Panc1 (cell line): ENCODE results near the gene OR52E1. TPM values are rescaled to one million over a fixed set of nuclear protein-coding genes. Genes with fewer than 3 reads are reported as not detected.

Experiments used
- ATAC-seq: fragments of 200-7000 bp; cut with Tn5 transposase; 2 replicates; pipeline ENCODE4 v1.9.1; 2020; ENCODE audit warnings: mild to moderate bottlenecking, moderate library complexity
- BruUV-seq: library from RNA; stranded (reverse); fragments of 400-500 nt; replicated peaks from 2 replicates; lab custom pipeline; 2021; lab: Mats Ljungman, UMichigan
- CTCF ChIA-PET: fragments of 300-600 bp; sonication (Branson Sonifier 250); formaldehyde crosslinking; loops from one replicate; lab custom pipeline; 2022; ENCODE audit warnings: antibody characterized with exemption; lab: Charles Lee
- POLR2A ChIA-PET: fragments of 300-600 bp; sonication (Branson Sonifier 250); formaldehyde crosslinking; loops from one replicate; lab custom pipeline; 2022; ENCODE audit warnings: antibody characterized with exemption; lab: Charles Lee
- DNase-seq: peaks from one replicate; pipeline ENCODE4 v3.0.0-alpha.2; 2010; ENCODE audit warnings: low read depth, low spot score
- H3K27ac ChIP-seq: 2 replicates; pipeline ENCODE4 v1.5.1; 2011; ENCODE audit warnings: mild to moderate bottlenecking, low read length, inconsistent platforms
- H3K27me3 ChIP-seq: fragments of 200-500 bp; sonication (Bioruptor generic); 2 replicates; pipeline ENCODE4 v1.6.0; 2014; ENCODE audit warnings: low read length, inconsistent platforms; ENCODE audit not compliant: control insufficient read depth, insufficient read depth
- H3K36me3 ChIP-seq: fragments of 200-500 bp; sonication (Bioruptor generic); 2 replicates; pipeline ENCODE4 v1.5.1; 2014; ENCODE audit warnings: inconsistent platforms, mild to moderate bottlenecking, low read length, moderate library complexity; ENCODE audit not compliant: control insufficient read depth, insufficient read depth
- H3K4me1 ChIP-seq: 2 replicates; pipeline ENCODE4 v1.5.1; 2011; ENCODE audit warnings: inconsistent platforms, mild to moderate bottlenecking, low read length, moderate library complexity; ENCODE audit not compliant: control insufficient read depth, insufficient read depth
- H3K4me3 ChIP-seq, 2 experiments: 2 replicates each; pipeline ENCODE4 v1.5.1; 2011 to 2012; ENCODE audit warnings: low read depth in 2 of 2, low read length in 2 of 2, mild to moderate bottlenecking in 2 of 2, inconsistent platforms in 1 of 2, moderate library complexity in 1 of 2
- H3K9me3 ChIP-seq: fragments of 200-500 bp; sonication (Bioruptor generic); 2 replicates; pipeline ENCODE4 v1.5.1; 2014; ENCODE audit warnings: low read depth, mild to moderate bottlenecking, inconsistent platforms, low read length, moderate library complexity; ENCODE audit not compliant: control insufficient read depth, insufficient read depth
- POLR2AphosphoS5 ChIP-seq: IDR thresholded peaks from 2 replicates; pipeline ENCODE4 v1.6.1; 2012; ENCODE audit warnings: mild to moderate bottlenecking, low read depth, low read length, moderate library complexity
- REST ChIP-seq, 2 experiments: IDR thresholded peaks; 2 replicates each; pipeline ENCODE4 v1.6.1; 2011 to 2012; ENCODE audit warnings: low read depth in 2 of 2, control low read depth in 1 of 2, low read length in 1 of 2, mild to moderate bottlenecking in 1 of 2, moderate library complexity in 1 of 2; ENCODE audit not compliant: insufficient read depth in 1 of 2
- SIN3A ChIP-seq: IDR thresholded peaks from 2 replicates; pipeline ENCODE4 v1.6.1; 2012; ENCODE audit warnings: low read depth, mild to moderate bottlenecking, low read length, moderate library complexity, borderline replicate concordance; ENCODE audit not compliant: insufficient read depth
- TCF7L2 ChIP-seq: IDR thresholded peaks from 2 replicates; pipeline ENCODE4 v1.6.1; 2011; ENCODE audit warnings: mild to moderate bottlenecking, low read depth, low read length, inconsistent platforms
- in situ Hi-C: cut with HindIII; loops from 2 replicates; pipeline ENCODE4 v1.10.0; 2016; ENCODE audit warnings: low sequenced_read_pairs, low pct_unique_long_range_greater_than_20kb
- intact Hi-C: fragments of 100-400 bp; cut with micrococcal nuclease; formaldehyde crosslinking; loops from one replicate; pipeline ENCODE4 v1.10.0; 2022; ENCODE audit not compliant: unreplicated experiment
- total RNA-seq: library from RNA; stranded (reverse); gene quantifications from one replicate; pipeline ENCODE4 v1.2.1, GENCODE V29; 2021; ENCODE audit not compliant: unreplicated experiment
- TF ChIP-seq, protein P1 (sequence below): fragments of 450-650 bp; IDR thresholded peaks from 2 replicates; pipeline ENCODE4 v1.5.1; 2017; ENCODE audit warnings: mild to moderate bottlenecking

OR52E1 gene
- total RNA-seq, 1 experiment from 2014 or later, result not detected

DNA sequence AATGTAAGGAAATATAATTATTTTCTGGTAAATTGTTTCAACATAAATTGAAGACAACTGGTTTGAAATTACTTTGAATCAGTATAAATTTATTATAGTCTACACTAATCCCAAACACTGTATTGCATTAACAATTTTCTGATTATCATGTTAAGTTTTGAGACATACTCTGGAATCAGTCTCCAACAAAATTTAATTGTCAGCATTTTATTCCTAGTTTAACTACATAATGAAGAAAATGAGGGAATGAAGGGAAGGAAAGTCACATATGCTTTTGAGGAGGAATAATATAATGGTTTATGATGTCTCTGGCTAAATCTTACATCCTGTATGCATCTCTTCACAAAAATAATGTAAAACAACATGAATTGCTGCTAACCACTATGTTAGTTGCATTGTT lies 14.2 kb downstream of the OR52E1 start:
- no peak for ATAC-seq
- no peaks in the 10 kb centered on the region for H3K9me3 ChIP-seq
- TF ChIP-seq TCF7L2 (no peak), REST (IDR thresholded peaks at IDR 0.05; ENCODE audit: insufficient read depth in 1 of 2, low read depth in 2 of 2, low read length in 1 of 2) (no peak), POLR2AphosphoS5 (no peak), SIN3A (no peak)
- TF ChIP-seq, protein P1, sequence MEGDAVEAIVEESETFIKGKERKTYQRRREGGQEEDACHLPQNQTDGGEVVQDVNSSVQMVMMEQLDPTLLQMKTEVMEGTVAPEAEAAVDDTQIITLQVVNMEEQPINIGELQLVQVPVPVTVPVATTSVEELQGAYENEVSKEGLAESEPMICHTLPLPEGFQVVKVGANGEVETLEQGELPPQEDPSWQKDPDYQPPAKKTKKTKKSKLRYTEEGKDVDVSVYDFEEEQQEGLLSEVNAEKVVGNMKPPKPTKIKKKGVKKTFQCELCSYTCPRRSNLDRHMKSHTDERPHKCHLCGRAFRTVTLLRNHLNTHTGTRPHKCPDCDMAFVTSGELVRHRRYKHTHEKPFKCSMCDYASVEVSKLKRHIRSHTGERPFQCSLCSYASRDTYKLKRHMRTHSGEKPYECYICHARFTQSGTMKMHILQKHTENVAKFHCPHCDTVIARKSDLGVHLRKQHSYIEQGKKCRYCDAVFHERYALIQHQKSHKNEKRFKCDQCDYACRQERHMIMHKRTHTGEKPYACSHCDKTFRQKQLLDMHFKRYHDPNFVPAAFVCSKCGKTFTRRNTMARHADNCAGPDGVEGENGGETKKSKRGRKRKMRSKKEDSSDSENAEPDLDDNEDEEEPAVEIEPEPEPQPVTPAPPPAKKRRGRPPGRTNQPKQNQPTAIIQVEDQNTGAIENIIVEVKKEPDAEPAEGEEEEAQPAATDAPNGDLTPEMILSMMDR, result no peak
- CTCF ChIA-PET, result no interaction called here
- in situ Hi-C loops, result no loop called here
- DNase-seq, result no peak
- no peaks in the 10 kb centered on the region for H3K4me1 ChIP-seq
- POLR2A ChIA-PET, result no interaction called here
- no TSS peak for BruUV-seq
- no peak overlapping the region for H3K4me3 ChIP-seq
- no peaks in the 10 kb centered on the region for H3K27me3 ChIP-seq
- intact Hi-C loops, result no loop called here
- no peak overlapping the region for H3K27ac ChIP-seq
- H3K36me3 ChIP-seq, result no peaks in the 10 kb centered on the region

DNA sequence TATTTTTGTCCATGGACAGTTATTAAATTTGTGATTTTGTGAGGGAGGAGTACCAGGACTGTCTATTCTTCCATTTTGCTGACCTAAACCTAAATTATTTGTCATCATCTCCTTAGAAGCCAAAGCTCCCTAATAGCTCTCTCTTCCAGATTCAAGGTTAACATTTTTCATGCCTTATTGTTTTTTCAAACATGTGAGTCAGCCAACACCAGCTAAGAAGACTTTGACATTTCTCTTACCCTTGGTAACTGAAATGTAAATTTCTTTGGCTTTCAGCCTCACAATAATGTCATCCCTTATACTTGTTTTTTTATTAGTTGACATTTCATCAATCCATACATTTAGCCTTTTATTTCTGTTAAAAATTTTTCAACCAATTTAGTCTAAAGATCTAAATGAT lies 19.2 kb downstream of the OR52E1 start:
- CTCF ChIA-PET, result no interaction called here
- no peak for TF ChIP-seq TCF7L2
- TF ChIP-seq SIN3A, result no peak
- TF ChIP-seq REST (IDR thresholded peaks at IDR 0.05; ENCODE audit: insufficient read depth in 1 of 2, low read depth in 2 of 2, low read length in 1 of 2), result no peak
- TF ChIP-seq POLR2AphosphoS5, result no peak
- TF ChIP-seq, protein P1, result no peak

More for the DNA sequence above, 19.2 kb downstream of the OR52E1 start:
- Histone ChIP-seq H3K27me3 (no peaks in the 10 kb centered on the region), H3K36me3 (no peaks in the 10 kb centered on the region), H3K27ac (no peak overlapping the region), H3K9me3 (no peaks in the 10 kb centered on the region), H3K4me3 (no peak overlapping the region), H3K4me1 (no peaks in the 10 kb centered on the region)
- BruUV-seq, result no TSS peak
- DNase-seq, result no peak
- intact Hi-C loops (no loop called here), in situ Hi-C loops (no loop called here)
- ATAC-seq, result no peak
- POLR2A ChIA-PET, result no interaction called here
